Peyer's patch (tissue), 4 donors: ENCODE data around the gene USP6.
"Not testable (repeated sequence)": the region's sequence is repeated elsewhere in the genome, so short reads cannot be mapped to it uniquely, and the experiment has no call there.

Experiments used
- CTCF ChIP-seq, 6 experiments: fragments of 450-650 bp in 4 of 6; fragments of 200-600 bp in 2 of 6; sonication (generic) in 1 of 6; IDR thresholded peaks; one replicate each; pipeline ENCODE4 v1.5.1; 2017 to 2019; ENCODE audit warnings: antibody characterized with exemption in 6 of 6, mild to moderate bottlenecking in 3 of 6, moderate library complexity in 1 of 6
- POLR2A ChIP-seq, 2 donors: fragments of 450-650 bp; IDR thresholded peaks; one replicate each; pipeline ENCODE4 v1.5.1; 2017; ENCODE audit warnings: antibody characterized with exemption in 2 of 2, mild to moderate bottlenecking in 2 of 2, moderate library complexity in 2 of 2

GRCh38 chr17:5138198-5138544 lies 22.3 kb downstream of the USP6 start:
- TF ChIP-seq CTCF, POLR2A (IDR thresholded peaks at IDR 0.05): not testable (repeated sequence)
